Kidney (tissue), 14 donors: ENCODE data around the gene ATG4B. TPM values are rescaled to one million over a fixed set of nuclear protein-coding genes. Genes with fewer than 3 reads are reported as not detected.

ENCODE experiments used
- DNase-seq, 5 donors: peaks; one replicate each; pipeline ENCODE4 v3.0.0-alpha.2; 2013 to 2020
- FAIRE-seq: peaks from 2 replicates; lab custom pipeline; 2012; peaks lifted over from hg19 to GRCh38; lab: Jason Lieb, UNC
- H3K27ac ChIP-seq, 2 donors: one replicate each; pipeline ENCODE4 v1.7.0; 2013; ENCODE audit warnings: low read depth in 2 of 2, low read length in 2 of 2, inconsistent platforms in 1 of 2
- H3K27me3 ChIP-seq: one replicate; pipeline ENCODE4 v1.7.1; 2013; ENCODE audit warnings: low read length, inconsistent platforms; ENCODE audit not compliant: control insufficient read depth, insufficient read depth
- H3K36me3 ChIP-seq, 3 donors: one replicate each; pipeline versions ENCODE4 v1.7.0 to v1.7.1; 2013; ENCODE audit warnings: low read length in 3 of 3, control low read depth in 1 of 3, inconsistent platforms in 1 of 3; ENCODE audit not compliant: insufficient read depth in 3 of 3, control insufficient read depth in 2 of 3
- H3K4me1 ChIP-seq, 3 donors: one replicate each; pipeline versions ENCODE4 v1.7.0 to v1.7.1; 2013; ENCODE audit warnings: low read length in 3 of 3, inconsistent platforms in 1 of 3, low read depth in 1 of 3; ENCODE audit not compliant: control insufficient read depth in 2 of 3, insufficient read depth in 2 of 3
- H3K4me3 ChIP-seq, 3 donors: one replicate each; pipeline versions ENCODE4 v1.7.0 to v1.8.1; 2013; ENCODE audit warnings: low read length in 3 of 3, control low read depth in 1 of 3, inconsistent platforms in 1 of 3
- H3K9ac ChIP-seq, 3 donors: one replicate each; pipeline versions ENCODE4 v1.7.0 to v1.7.1; 2013; ENCODE audit warnings: low read length in 3 of 3, control low read depth in 1 of 3, inconsistent platforms in 1 of 3
- H3K9me3 ChIP-seq, 3 donors: one replicate each; pipeline versions ENCODE4 v1.7.0 to v1.7.1; 2013; ENCODE audit warnings: low read length in 3 of 3, control low read depth in 1 of 3, inconsistent platforms in 1 of 3; ENCODE audit not compliant: control insufficient read depth in 2 of 3, insufficient read depth in 1 of 3
- CTCF ChIP-seq: IDR thresholded peaks from 3 replicates; pipeline ENCODE4 v1.5.1; 2012; ENCODE audit warnings: mild to moderate bottlenecking, moderate library complexity, borderline replicate concordance; ENCODE audit not compliant: insufficient read depth; ENCODE audit errors: extremely low read depth
- intact Hi-C: fragments of 100-400 bp; cut with DNase I; formaldehyde crosslinking; loops from one replicate; pipeline ENCODE4 v1.11.1; 2022
- polyA plus RNA-seq: library from polyadenylated mRNA; stranded (reverse); fragments of 350-450 nt; fragmentation: Illumina TruSeq; extraction: RNeasy Lipid Tissue Mini Kit (QIAGEN cat#74804); gene quantifications from one replicate; pipeline ENCODE4 v1.2.3, GENCODE V29; 2014; ENCODE audit warnings: low read depth, low replicate concordance; ENCODE audit not compliant: insufficient read depth
- total RNA-seq: library from RNA; stranded (reverse); fragmentation: NEBNext Ultra II Directional; extraction: Animal tissue kit (Norgen Biotek cat#: 25700); gene quantifications from one replicate; pipeline ENCODE4 v1.2.1, GENCODE V29; 2021
- donor health status: control.
- donor health status: control.
- donor health status: control.
- donor health status: control.
- donor health status: control.
- donor health status: DM: yes; HTN: yes; CAD: no.
- donor health status: Normal renal cell carcinoma (clear cell type).

ATG4B gene
- total and polyA plus RNA-seq, 2 donors from 2014 or later = 56.6 to 81.0 TPM

- DNase-seq = no peak
- no peak for TF ChIP-seq CTCF
- intact Hi-C loops = no loop called here
- Histone ChIP-seq H3K4me1 (no peaks in the 10 kb centered on the region), H3K27ac (no peak overlapping the region), H3K9ac (no peak overlapping the region), H3K4me3 (no peak overlapping the region), H3K36me3 (peaks cover 0 to 27% (median 20%) of the 10 kb centered on the region in 3 donors), H3K27me3 (no peaks in the 10 kb centered on the region), H3K9me3 (no peaks in the 10 kb centered on the region)
- no peak for FAIRE-seq
These were observed 39.9 kb upstream of the ATG4B start for GRCh38 chr2:241597561-241597960.

GRCh38 chr2:241598061-241598460 lies 39.4 kb upstream of the ATG4B start:
- Histone ChIP-seq H3K27ac (no peak overlapping the region), H3K4me3 (no peak overlapping the region), H3K4me1 (no peaks in the 10 kb centered on the region), H3K27me3 (no peaks in the 10 kb centered on the region), H3K9ac (no peak overlapping the region), H3K36me3 (peaks cover 0 to 27% (median 25%) of the 10 kb centered on the region in 3 donors), H3K9me3 (no peaks in the 10 kb centered on the region)
- intact Hi-C loops = no loop called here
- no peak for FAIRE-seq
- no peak for DNase-seq
- no peak for TF ChIP-seq CTCF

- peak; percentile 15 for TF ChIP-seq CTCF
- DNase-seq = peak in 1 of 5 donors; percentile 47
These were observed 39.0 kb upstream of the ATG4B start for GRCh38 chr2:241598487-241598886.

DNA sequence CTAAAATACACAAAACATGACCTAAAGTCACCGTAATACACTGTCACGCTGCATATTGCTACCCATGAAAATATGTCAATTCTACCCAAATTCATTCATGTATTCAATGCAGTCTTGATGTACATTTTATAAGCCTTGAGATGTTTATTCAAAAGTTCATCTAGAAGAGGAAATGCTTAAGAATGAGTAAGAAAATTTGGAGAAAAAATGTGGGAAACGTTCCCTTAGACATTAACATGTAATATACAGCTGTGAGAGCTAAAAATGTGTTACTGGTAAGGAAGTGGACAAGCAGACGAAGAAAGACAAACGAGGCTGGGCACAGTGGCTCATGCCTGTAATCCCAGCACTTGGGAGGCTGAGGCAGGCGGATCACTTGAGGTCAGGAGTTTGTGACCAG lies 37.9 kb upstream of the ATG4B start:
- H3K4me3 ChIP-seq = no peak overlapping the region
- H3K9ac ChIP-seq = no peak overlapping the region
- TF ChIP-seq CTCF = no peak
- no peaks in the 10 kb centered on the region for H3K27me3 ChIP-seq
- H3K9me3 ChIP-seq = no peaks in the 10 kb centered on the region
- DNase-seq = no peak
- no peak overlapping the region for H3K27ac ChIP-seq
- intact Hi-C loops = no loop called here
- no peaks in the 10 kb centered on the region for H3K4me1 ChIP-seq
- FAIRE-seq = no peak
- peaks cover 0 to 26% (median 19%) of the 10 kb centered on the region in 3 donors for H3K36me3 ChIP-seq

More at GRCh38 chr2:241598487-241598886, 39.0 kb upstream of the ATG4B start:
- H3K27me3 ChIP-seq = no peaks in the 10 kb centered on the region
- H3K4me1 ChIP-seq = no peaks in the 10 kb centered on the region
- H3K27ac ChIP-seq = no peak overlapping the region
- intact Hi-C loops = no loop called here
- H3K36me3 ChIP-seq = peaks cover 0 to 24% (median 24%) of the 10 kb centered on the region in 3 donors
- H3K9ac ChIP-seq = no peak overlapping the region
- no peaks in the 10 kb centered on the region for H3K9me3 ChIP-seq
- no peak for FAIRE-seq
- H3K4me3 ChIP-seq = no peak overlapping the region
